GM18868 (cell line): Measurements from ENCODE around the gene LRRC3.

Experiments used
- ATAC-seq: cut with Tn5 transposase; IDR thresholded peaks from one replicate; pipeline ENCODE4 v1.9.1; 2021; ENCODE audit warnings: mild to moderate bottlenecking, moderate library complexity; ENCODE audit not compliant: unreplicated experiment

The LRRC3 gene

GRCh38 chr21:44438531-44439210 lies 16.6 kb upstream of the LRRC3 start:
- no peak for ATAC-seq

DNA sequence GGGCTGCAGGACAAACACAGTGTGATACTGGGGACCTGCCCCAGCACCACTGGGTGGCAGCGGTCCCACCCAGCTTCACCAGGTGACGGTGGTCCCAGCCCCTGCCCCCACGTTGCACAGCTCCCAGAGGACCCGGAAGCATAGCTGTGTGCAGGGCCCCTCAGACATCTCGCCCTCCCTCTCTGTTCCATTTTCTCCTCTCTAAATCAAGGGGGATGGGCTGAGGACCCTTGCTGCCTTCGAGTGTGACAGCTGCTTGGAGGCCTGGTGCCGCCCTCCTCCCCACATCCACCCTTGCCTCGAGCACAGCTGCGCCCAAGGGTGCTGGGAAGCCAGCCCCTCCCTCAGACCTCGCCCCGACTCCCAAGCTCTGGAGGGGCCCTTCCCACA lies 16.1 kb upstream of the LRRC3 start:
- ATAC-seq = no peak

DNA sequence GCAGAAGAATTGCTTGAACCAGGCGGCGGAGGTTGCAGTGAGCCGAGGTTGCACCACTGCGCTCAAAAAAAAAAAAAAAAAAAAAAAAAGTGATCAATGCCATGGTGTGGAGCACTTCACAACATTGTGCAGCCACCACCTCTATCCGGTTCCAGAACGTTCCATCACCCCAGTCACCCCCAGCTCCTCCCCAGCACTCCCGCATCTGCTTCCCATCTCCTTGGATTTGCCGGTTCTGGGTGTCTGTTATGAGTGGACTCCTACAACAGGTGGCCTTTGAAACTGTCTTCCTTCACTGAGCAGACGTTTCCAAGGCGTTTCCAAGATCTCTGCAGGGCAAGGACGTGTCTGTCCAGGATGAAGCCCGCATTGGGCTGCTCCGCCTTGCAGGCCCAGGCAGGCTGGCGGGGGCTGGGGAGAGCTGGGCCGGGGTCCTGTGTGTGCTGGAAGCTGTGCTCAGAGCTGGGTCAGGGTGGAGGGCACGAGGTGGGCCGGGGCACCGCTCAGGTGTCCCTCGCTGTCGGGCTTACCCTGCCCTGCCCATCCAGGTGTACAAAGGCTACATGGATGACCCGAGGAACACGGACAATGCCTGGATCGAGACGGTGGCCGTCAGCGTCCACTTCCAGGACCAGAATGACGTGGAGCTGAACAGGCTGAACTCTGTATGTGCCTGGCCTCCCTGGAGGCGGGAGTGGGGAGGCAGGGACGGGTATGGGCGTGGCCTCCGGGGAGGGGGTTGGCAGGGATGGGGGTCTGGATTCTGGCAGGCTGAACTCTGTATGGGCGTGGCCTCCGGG lies 14.9 kb upstream of the LRRC3 start:
- no peak for ATAC-seq

GRCh38 chr21:44441041-44441400 lies 14.3 kb upstream of the LRRC3 start:
- ATAC-seq = no peak

DNA sequence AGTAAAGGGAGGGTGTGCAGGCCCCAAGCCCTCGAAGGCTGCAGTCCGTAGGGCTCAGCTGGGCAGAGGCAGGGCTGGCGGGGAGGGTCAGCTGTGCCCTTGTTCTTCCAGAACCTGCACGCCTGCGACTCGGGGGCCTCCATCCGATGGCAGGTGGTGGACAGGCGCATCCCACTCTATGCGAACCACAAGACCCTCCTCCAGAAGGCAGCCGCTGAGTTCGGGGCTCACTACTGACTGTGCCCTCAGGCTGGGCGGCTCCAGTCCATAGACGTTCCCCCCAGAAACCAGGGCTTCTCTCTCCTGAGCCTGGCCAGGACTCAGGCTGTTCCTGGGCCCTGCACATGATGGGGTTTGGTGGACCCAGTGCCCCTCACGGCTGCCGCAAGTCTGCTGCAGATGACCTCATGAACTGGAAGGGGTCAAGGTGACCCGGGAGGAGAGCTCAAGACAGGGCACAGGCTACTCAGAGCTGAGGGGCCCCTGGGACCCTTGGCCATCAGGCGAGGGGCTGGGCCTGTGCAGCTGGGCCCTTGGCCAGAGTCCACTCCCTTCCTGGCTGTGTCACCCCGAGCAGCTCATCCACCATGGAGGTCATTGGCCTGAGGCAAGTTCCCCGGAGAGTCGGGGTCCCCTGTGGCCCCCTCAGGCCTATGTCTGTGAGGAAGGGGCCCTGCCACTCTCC lies 13.6 kb upstream of the LRRC3 start:
- ATAC-seq = no peak

DNA sequence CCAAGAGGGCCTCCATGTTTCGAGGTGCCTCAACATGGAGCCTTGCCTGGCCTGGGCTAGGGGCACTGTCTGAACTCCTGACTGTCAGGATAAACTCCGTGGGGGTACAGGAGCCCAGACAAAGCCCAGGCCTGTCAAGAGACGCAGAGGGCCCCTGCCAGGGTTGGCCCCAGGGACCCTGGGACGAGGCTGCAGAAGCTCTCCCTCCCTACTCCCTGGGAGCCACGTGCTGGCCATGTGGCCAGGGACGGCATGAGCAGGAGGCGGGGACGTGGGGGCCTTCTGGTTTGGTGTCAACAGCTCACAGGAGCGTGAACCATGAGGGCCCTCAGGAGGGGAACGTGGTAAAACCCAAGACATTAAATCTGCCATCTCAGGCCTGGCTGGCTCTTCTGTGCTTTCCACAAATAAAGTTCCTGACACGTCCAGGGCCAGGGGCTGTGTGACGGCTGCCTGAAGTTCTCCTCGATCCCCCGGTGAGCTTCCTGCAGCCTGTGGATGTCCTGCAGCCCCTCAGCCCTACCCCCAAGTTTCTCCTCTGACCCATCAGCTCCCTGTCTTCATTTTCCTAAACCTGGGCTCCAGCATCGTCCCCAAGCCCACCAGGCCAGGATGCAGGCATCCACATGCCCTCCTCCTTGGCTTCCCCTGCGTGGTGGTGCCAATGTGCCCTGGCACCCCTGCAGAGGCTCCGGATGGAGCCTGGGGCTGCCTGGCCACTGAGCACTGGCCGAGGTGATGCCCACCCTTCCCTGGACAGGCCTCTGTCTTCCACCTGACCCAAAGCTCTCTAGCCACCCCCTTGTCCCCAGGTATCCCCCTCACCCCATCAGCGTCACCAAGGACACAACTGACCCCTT lies 12.8 kb upstream of the LRRC3 start:
- ATAC-seq = no peak

DNA sequence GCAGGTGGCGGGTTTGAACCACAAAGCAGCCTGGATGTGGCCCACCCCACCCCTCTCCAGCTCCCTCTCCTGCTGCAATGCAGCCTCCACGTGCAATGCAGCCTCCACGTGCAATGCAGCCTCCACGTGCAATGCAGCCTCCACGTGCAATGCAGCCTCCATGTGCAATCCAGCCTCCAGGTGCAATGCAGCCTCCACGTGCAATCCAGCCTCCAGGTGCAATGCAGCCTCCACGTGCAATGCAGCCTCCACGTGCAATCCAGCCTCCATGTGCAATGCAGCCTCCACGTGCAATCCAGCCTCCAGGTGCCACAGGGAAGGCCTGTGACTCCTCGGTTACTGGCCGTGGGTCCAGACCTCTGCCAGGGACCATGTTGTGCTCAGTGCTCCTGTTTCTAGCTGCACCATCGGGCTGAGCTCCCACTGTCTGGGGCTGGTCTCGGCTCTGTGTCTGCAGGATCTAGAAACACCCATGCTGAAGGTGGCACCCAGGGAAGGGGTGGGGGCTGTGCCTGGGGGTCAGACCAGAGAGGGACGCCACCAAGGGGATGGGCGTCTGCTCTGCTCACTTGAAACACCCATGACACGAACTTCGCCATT lies 11.9 kb upstream of the LRRC3 start:
- no peak for ATAC-seq

GRCh38 chr21:44443891-44444285 lies 11.4 kb upstream of the LRRC3 start:
- ATAC-seq = no peak

DNA sequence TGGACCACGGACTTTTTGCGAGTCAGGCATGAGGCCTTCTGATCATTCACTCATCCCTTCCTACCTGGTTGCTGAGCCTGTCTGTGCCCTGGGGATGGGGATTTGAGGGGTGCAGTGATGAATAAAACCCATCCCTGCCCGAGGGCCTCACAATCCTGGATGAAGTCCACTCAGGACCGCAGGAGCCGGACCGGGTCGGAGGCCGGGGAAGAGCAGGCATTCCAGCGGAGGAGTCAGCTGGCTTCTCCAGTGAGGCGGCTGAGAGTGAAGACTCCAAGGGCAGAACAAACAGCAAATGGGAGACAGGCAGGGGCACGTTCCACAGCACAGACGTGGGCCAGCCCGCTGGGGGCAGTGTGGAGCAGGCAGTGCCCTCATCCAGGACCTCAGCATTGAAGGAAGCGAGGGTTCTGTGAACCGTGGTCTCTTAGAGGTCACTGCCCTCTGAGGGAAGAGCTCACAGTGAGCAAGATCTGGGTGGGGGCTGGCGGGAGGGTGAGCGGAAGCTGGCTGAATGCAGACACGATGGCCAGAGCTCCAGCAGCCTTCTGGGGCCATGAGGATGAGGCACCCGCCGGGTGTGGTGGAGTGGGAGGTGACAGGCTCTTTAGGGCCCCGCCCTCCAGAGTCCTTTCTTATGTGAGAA lies 10.9 kb upstream of the LRRC3 start:
- ATAC-seq = no peak

GRCh38 chr21:44445145-44445812 lies 10.0 kb upstream of the LRRC3 start:
- no peak for ATAC-seq

DNA sequence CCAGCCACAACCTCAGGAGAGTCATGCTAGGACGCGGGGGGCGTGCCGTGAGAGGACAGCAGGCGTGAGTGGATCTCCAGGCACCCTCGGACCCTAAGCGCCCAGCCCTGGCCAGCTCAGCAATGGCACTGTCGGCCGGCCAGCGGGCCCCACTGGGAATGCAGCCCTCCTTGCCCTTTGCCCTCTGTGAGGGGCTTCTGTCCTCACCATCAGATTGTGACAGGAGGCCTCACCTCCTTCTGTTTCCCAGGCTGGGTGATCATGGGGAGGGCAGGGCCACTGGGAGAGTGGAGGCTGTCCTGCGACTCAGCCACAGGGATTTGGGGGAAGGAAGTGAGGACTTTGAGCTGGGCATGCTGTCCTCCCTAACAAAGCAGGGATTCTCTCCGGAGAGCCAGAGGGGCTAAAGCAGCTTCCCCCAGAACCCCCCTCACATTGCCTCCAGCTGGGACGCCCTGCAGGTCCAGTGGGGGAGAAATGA lies 6.6 kb upstream of the LRRC3 start:
- ATAC-seq = no peak

GRCh38 chr21:44449473-44450363 lies 5.6 kb upstream of the LRRC3 start:
- ATAC-seq = no peak

DNA sequence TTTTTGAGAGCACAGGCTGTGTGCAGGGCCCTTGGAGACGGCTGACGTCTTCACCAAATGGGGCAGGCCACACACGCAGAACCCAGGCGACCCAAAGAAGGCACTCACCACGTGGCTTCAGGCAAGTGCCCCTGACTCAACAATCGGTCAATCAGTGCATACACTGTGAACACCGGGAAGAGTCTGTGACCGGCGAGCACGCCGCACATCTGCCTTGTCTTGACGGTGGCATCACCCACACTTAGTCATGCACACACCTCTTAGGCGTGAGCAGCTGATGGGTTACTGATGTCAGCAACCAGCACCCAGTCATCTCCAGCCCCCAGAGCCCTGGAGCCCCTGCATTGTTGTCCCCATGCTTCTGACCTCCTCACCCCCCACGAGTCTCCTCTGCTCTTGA lies 4.9 kb upstream of the LRRC3 start:
- ATAC-seq = no peak

DNA sequence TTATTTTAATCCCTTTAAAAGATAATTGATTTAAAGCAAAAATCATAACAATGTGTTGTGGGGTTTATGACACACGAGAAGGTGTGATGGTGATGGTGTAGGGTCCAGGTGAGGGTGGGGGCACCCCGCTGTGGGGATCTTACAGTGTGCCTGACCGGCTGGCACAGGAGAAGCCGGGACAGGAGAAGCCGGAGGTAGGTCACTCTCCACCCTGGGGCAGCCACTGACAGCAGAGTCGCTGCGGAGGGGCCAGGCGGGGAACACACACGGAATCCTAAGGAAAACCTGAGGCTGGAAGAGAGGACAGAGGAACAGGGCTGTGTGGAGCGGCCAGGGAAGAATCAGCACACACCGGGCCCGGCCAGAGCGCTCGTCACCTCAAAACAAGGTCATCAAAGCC lies 4.3 kb upstream of the LRRC3 start:
- ATAC-seq = no peak

- no peak for ATAC-seq
Measured at GRCh38 chr21:44453120-44453519, 2.2 kb upstream of the LRRC3 start.

DNA sequence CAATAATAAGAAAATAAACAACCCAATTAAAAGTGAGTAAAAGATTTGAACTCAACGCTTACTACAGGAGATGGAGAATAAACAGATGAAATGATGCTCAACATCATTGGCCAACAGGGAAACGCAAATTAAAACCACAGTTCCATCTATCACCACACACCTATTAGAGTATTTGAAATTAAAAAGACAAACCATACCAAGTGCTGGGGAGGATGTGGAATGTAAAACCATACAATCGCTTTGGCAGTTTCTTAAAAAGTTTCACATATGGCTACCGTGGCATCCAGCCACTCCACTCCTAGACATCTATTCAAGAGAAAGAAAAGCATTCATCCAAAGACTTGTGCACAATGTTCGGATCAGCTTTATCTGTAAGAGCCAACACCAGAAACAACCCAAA lies 1.3 kb upstream of the LRRC3 start:
- no peak for ATAC-seq

DNA sequence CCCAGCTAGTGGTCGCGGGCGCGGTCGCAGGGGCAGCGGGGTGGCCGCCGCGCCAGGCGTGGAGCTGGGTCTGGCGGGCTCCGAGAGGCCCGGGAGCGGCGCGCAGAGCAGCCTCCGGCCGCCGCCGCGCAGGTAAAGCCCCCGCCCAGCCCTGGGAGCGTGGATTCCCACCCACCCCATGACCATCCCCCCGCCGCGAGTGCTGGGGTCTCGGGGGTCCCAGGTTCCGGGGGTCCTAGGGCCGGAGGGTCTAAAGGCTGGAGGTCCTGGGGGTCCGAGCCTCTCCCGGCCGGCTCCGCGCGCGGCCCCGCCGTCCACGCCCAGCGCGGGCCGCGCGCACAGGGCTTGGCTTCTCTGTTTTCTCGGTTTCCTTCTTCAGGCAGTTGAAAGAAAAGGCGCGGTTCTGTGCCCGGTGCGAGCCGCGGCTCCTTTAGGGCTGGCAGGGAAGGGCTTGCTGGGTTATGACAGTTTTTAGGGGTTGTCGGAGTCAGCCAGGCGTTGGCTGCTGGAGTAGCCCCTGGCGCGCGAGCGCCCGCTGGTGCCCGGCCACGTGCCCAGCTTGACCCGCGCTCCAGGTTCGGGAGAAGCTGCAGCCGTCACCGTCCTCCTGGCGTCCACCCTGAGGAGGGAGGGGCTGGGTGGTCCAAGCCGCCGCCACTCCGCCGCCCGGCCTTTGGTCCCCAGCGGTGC lies 359 bp downstream of the LRRC3 start:
- ATAC-seq = no peak
